ENCODE results near the gene IGFBP7.

IGFBP7 gene

DNA sequence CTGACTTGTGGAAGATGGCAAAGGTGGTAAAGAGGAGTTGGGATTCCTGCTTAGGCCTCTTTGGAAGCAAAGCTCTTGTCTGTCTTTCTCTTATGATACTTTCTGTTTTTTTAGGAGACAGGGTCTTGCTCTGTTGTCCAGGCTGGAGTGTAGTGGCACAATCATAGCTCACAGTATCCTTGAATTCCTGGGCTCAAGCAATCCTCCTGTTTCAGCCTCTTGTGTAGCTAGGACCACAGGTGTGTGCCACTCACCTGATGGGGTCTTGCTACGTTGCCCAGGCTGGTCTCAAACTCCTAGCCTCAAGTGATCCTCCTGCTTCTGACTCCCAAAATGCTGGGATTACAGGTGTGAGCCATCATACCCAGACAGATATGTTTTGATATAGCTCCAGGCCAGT is 19.3 kb upstream of the IGFBP7 start:
- no peak for DNase-seq

DNA sequence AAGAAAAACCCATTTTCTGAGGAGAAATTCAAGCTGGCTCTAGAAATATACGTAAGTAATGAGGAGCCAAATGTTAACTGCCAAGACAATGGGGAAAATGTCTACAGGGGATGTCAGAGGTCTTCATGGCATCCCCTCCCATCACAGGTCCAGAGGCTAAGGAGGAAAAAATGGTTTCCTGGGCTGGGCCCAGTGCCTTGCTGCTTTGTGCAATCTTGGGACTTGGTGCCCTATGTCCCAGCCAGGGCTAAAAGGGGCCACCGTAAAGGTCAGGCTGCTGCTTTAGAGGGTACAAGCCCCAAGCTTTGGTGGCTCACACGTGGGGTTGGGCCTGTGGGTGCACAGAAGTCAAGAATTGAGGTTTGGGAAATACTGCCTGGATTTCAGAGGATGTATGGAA is 17.2 kb upstream of the IGFBP7 start:
- DNase-seq = no peak

DNA sequence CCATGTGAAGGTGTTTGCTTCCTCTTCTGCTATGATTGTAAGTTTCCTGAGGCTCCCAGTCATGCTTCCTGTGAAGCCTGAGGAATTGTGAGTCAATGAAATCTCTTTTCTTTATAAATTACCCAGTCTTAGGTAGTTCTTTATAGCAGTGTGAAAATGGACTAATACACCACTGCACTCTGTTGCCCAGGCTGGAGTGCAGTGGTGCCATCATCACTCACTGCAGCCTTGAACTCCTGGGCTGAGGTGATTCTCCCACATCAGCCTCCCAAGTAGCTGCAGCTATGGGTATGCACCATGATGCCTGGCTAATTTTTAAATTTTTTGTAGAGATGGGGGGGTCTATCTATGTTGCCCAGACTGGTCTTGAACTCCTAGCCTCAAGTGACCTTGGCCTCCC is 15.8 kb upstream of the IGFBP7 start:
- no peak for DNase-seq

DNA sequence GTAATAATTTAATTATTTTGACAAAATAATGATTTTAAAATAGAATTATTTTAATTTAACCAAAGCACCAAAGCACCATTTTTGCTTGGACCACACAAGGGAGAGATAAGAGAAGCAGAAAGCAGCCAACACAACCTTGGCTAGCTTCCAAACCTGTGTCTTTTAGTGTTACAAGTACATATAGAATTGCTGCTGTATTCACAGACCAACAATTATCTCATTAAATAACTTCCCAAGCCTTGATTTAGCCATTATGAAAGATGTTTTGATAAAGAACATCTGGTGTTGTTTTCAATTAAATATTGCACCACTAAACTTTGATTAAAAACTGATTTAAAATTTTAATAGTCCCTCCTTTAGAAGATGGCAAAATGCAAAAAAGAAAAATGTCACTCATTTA is 14.0 kb upstream of the IGFBP7 start:
- DNase-seq = no peak

DNA sequence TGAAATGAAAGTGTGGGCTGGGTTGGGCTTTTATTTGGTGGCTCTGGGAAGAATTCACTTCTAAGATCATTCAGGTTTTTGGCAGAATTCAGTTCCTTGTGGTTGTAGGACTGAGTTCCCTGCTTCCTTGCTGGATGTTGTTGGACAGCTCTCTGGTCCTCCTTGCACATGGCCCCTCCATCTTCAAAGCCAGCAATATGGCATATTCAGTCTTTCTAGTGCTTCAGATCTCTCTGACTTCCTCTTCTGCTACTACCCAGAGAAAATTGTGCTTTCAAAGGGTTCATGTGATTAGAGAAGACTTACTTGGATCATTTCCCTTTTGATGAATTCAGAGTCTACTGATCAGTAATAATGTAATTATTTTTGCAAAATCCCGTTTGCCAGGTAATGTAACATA is 12.8 kb upstream of the IGFBP7 start:
- no peak for DNase-seq

DNA sequence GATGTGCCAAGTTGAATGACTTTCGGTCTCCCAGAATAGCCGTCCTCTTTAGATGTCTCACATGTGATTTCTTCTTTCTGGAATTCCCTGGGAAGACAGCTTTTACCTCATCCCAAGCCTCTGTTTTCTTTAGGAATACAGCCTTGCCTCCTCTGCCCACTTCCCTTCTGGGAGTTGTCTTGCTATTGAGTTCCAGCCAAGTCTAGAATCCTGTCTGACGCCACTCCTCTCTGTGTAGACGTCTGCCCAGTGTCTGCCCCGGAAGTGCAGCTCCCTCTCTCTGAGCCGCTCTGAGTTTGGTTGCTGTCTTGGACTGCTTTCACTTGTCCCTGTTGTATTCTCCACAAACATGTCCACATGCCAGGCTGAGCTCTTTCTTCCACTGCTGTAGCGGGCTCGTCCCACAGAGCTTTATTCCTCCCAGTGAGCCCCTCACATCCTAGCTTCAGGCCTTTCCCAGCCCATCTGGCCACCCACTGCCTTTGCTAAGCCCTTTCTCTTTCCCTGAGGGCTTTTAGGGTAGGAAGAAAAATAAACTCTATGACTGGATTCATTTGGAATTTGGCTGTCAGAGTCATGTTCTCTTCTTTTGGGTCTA is 9.0 kb upstream of the IGFBP7 start:
- DNase-seq = no peak

DNA sequence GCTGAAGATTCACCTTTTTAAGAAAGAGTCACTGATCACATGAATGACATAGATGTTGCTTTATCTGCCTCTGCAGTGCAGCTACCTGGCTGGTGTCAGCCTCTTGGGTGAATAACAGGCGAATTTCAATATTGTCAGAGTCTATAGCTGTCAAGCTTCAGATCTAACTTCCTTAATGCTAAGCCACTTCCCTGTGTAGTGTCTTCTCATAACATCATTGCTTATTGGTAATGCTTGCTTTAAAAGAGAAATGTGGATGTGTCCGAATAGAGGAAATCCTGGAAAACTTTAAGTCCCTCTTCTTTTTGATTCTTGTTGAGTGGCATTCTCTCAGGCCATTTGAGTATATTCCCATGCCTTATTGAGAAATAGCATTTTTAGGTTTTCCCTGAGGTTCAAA is 7.3 kb upstream of the IGFBP7 start:
- DNase-seq = no peak

DNA sequence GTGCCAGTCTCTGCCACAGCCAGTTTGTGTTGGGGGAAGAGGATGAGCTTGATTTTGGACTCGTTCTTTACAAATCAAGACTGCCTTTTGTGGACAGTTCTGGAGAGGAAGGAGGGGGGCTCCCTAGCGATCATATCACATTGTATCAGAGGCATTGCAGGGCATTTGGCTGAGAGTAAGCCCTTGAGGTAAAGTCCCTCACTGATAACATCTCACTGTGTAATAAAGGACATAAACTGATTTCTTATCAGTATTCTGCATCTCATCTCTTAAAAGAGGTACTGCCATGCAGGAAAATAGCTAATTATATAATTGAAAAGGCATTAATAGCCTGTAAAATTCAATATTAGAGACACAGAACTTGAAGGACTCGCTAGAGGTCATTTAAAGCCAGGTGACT is 6.1 kb upstream of the IGFBP7 start:
- no peak for DNase-seq

DNA sequence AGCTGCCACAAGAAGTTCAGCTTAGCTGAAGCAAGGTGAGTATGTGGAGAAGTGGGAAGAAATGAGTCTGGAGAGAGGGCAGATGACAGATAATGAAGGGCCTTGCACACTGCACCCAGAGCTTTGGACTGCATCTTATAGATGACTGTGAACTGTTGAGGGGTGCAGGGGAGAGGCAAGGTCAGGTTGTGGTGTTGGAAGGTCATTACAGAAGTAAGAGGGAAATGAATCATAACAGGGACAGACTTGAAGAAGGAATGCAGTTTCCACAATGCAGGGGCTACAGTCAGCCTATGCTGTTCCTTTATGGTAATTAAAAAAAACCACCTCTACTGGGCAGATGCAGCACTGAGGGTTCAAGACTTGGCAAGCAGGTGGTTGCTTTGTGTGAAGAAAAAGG is 4.8 kb upstream of the IGFBP7 start:
- DNase-seq = no peak

DNA sequence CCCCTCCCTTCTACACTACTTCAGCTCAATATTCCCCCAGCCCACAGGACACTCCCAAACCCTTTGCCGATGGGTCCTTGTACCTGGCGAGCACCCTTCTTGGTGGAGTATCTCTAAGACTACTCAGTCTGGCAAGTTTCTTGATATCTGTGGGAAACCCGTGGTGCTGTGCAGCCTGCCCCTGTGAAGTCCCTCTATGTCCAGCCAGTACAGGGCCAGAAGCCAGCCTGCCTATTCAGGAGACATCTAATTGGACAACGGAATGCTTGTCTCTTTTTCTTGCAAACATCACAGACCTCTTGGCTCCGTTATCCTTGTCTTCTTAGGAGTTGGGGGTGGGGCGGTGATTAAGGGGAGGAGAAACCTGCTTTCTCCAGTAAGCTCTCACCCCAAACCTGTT is 3.7 kb upstream of the IGFBP7 start:
- DNase-seq = no peak

DNA sequence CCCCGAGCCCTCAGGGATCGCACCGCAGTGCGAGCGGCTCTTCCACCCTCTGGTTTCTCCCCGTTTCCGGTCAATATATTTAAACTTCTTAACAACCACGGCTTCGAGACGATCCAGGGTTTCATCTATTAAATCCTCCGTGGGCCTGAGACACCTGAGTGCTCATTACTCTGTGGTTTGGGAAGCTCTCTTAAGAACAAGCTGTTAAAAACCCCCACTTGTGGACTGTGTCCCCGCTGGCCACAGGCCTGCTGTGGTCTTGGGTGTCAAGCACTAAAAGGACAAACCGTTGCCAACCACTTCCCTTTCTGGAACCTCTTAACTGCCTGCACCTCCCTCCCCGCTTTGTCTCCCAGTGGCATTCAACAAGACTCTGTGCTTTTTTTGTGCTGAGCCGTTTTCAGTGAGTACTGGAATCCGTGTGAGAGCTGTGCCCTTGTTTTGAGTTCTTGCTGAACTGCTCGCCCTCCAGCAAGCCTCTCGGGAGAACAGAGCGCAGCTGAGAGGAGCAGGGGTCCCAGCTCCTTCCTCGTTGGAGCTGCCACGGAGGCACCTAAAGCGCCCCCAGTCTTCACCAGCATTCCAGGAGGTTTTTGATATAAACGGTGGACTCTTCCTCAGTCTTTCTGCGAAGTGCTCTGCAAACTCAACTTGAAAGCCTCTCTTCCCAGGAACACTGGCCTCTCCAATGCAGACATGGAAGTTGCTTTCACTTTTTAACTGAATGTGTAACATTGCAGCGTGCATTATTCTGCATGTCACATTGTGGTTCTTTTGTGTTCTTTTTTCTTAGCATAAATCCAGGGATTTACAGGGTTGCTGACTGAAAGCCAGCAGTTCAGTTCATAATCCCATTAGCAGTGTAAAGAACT is 691 bp upstream of the IGFBP7 start:
- no peak for DNase-seq

DNA sequence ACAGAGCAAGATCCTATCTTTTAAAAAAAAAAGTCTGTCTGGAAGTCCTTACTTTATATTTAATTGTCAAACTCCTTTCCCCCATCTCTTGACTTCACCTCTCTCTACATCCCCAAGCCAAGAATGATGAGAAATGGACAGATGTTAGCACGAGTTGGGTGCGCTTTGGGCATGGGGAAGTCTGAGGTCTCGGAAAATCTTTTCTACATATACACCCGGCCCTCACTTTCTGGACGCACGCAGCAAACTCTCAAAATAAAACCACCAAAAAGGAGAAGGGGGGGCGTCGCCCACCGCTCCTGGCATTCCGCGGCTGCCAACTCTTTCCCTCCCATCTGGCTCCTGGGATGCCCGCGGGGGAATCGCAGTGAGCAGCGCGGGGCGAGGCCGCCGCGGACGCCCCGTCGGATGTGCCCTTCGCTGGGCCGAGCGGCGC is 756 bp downstream of the IGFBP7 start:
- DNase-seq = no peak

DNA sequence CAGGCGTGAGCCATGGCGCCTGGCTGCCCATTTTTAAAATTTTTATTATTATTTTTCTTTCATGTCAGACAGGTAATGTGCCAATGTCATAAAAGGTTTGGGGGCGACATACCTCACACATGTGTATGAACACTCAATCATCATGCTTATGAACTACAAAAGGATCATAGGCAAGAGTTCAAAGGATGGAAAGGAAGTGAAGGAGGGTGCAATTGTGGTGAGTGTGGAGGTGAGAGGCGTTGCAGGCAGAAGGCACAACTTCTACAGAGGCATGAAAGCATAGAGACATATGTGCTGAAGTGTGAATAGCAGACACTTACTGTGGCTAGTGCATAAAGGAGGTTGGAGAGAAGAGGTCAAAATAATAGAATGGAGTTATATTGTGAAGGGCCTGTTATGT is 4.0 kb downstream of the IGFBP7 start:
- no peak for DNase-seq

DNA sequence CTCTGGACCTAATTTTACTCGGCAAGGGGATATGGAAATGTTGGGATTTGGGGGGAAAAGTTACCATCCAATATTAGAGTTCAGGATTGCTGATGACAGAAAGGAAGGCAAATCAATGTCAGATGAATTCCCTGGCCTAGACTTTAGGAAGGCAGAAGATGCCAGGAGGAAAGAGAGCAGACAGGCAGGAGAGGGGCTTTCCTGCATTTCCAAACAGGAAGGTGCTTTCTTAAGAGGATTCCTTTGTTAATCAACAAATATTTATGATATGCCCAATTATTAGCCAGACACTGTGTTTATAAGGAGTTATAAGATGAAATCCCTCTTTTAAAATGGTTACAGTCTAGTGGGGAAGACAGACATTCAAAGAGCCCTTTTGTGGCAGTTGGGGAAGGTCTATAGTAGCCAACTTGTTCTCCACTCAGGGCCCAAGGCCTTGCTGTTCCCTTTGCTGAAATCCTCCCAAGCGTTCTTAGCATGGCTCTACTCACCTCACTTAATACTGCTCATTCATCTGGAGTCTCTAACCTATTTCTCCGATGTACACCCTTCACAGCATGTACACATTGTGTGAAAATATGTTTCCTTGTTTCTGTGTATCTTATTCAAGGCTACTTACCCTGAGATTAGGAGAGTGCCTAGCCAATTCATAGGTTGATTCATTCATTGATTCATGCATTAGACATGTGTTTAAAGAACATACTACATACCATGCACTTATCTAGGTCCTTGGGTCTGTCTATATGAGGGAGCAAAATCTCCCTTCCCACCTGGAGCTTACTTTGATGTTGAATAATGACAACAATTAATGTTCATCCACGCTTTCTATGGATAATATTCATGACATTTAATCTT is 5.3 kb downstream of the IGFBP7 start:
- no peak for DNase-seq

DNA sequence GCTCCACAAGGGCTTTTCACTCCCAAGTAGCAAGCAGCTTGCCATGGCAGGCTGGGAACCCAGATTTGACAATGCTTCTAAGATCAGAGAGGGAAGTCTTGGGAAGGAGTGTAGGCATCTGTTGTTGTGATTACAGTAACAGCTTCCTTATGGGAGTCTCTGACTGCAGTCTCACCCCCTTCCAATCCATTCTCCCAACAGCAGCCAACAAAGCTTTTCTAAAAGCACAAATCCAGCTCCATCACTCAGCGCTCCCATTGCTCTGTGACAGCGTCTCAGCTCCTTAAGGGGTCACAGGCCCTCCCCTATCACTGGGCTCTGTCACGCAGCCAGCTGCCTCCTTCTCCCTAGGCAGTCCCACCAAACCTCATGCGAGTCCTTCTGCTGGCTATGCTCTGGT is 7.1 kb downstream of the IGFBP7 start:
- no peak for DNase-seq

DNA sequence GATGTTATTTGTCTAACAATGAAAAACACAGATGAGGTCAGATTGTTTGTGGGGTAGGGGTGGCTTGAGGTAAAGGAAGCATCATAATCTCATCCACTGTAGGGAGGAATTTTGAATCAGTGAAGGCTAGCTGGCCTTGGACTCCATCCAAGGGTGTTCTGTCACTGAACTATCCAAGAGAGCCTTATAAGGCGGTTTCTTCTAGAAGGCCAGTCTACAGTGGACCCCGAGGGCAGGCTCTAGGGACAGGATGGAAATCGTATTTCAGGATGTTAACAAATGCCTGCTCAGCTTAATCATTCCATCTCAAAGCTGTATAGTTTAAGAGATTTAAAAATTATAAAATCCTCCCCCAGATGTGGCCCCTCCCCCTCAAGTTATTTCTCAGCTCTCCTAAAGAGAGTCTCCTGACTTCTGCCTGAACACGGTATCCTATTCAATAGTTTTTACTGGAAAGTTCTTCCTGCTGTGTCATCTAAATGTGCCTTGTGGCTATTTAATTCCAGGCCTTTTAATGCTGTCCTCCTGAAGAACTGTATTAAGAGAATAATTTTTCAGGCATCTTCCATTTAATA is 8.0 kb downstream of the IGFBP7 start:
- DNase-seq = no peak

DNA sequence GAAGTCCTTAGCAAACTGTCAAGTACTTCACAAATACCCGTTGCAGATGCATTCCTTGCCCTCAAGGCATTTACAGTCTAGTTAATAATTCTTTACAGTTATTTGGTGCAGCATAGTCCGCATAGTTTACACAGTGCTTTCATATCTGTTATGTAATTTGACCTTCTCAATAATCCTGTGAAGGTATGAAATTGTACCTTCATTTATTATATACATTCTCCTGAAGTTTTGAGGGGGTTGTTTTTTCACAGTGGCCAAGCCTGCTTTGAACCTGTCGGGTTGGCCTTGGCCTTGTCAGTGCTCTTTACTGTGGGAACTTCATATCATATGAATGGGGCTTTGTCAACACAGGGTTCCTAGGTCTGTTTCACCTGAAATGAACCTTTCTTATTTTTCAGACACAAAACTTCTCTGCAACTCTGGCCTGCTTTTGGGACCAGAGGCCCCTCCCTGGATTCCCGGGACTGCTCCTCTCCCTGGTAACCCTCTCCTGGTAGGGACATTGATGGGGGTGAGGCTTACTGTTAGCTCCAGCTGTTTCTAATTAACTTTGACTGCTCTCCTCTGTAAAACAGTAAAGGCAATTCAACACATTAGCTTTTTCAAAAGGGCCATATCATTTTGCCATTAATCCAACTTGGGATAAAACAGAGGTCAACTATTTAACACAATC is 9.1 kb downstream of the IGFBP7 start:
- DNase-seq = no peak

DNA sequence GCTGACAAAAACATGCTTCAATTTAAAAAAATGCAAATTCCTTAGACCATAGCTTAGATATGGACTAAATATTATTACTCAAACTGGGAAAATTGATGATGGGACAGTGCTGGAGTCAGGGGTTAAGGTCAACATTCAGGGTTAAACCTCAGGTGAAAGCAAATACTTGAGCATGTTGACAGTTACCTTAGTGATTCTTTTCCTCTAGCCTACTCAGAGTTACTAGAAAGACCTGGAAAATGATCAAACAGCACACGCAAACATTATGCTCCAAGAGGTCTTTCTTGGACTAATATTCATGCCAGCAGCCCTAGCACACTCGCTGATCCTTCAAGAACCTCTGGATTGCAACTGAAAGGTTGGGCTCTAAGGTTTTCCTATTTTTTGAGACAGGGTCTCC is 10.8 kb downstream of the IGFBP7 start:
- no peak for DNase-seq

DNA sequence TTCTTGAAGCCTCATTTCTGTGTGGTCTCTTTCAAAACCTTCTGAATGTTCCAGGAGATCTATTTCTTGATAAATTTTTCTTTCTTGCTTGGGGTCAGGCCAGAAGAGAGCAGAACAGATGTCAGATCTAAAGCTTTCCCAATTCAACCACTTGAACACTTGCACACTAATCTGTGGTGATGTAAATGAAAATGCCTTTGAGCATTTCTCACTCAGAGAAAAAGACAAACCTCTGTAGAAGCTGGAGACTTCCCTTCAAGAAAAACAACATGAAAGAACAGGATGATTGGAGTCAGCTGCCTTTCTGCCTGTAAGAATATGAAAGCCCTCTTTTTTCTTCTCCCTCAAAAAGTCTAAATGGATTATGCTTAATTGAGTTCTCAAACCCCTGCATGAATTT is 11.2 kb downstream of the IGFBP7 start:
- DNase-seq = no peak

DNA sequence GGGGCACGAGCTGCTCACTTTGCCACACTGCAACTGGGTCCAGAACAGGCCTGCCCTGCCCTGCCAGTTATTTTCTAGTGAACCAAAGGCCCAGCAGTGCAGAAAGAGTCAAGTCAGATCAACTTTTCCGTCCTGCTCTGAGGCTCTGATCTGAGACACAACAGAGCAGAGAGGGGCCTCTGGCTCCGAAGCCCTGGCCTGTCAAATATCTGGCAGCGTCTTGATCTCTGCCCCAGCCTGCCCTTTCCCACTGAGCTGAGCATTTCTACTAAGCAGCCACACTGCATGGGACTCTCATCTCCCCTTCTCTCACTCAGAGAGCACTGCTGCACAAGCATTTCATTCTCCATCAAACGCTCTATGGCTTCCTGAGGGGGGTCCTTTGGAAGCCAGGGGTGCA is 11.8 kb downstream of the IGFBP7 start:
- DNase-seq = no peak

DNA sequence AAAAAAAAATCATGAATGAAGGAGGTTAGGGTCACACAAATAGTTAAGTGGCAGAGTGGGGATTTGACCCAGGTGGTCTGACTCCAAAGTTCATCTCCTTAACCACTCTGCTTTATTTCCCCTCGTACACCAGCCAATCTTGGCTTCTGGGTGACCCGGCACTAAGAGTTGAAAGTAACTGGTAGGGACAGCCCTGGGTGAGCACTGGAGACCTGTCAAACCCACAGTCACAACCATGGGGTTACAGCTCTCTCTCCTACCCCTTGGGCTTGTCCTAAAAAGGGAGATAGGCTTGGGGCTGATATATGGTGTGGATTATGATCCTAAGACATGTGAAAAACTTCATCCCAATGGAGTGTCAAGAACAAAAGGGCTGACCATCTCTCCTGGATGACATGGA is 12.5 kb downstream of the IGFBP7 start:
- DNase-seq = no peak

DNA sequence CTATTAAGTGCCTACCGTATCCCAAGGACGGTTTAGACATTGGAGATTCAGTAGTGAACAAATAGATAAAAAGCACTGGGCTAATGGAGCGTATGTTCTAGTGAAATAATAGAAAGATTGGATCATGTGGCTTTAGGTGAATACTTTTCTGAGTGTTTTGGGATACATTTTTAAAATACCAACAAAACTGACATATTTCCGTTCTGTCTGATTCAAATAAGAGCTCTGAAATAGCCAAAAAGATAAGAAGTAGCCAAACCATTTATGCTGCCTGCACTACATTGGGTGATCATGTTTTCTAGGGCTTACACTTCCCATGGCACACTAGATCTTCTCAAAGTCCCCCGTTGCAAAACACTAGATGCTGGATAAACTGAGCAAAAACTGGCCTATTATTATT is 14.2 kb downstream of the IGFBP7 start:
- no peak for DNase-seq

DNA sequence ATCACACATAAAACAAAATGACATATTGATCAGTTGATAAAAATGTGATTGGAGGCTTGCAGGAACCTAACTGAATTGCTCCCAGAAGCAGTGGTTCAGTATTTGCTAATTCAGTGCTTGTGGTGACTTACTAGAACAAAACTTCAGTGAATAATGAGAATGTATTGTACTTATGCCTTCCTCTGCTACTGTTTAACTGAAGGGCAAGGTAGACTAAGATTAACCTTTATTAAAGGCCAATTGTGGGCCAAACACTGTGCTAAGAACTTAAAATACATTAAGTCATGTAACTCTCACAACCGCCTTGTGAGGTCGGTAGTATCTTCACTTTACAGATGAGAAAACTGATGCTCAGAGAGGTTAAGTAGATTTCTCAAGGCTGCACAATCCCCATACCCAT is 14.9 kb downstream of the IGFBP7 start:
- no peak for DNase-seq
